BE2C (cell line): ENCODE measurements around the gene PDGFC.

Source experiments
- DNase-seq: peaks from one replicate; pipeline ENCODE4 v3.0.0-alpha.2; 2020
- H3K27me3 ChIP-seq: fragments of 250-450 bp; sonication (Bioruptor Pico); 2 replicates; pipeline ENCODE4 v1.5.1; 2020; ENCODE audit warnings: mild to moderate bottlenecking
- H3K36me3 ChIP-seq: fragments of 250-450 bp; sonication (Bioruptor Pico); 2 replicates; pipeline ENCODE4 v1.5.1; 2020; ENCODE audit warnings: mild to moderate bottlenecking
- H3K4me1 ChIP-seq: fragments of 250-450 bp; sonication (Bioruptor Pico); 2 replicates; pipeline ENCODE4 v1.5.1; 2020
- H3K4me3 ChIP-seq: 2 replicates; pipeline ENCODE4 v1.5.1; 2011; ENCODE audit warnings: low read depth, low read length
- H3K9me3 ChIP-seq: fragments of 250-450 bp; sonication (Bioruptor Pico); 2 replicates; pipeline ENCODE4 v1.5.1; 2020
- CTCF ChIP-seq: IDR thresholded peaks from 2 replicates; pipeline ENCODE4 v1.5.1; 2012; ENCODE audit warnings: mild to moderate bottlenecking, low read depth, low read length

PDGFC gene

GRCh38 chr4:156805696-156806095 lies 165.9 kb downstream of the PDGFC start:
- Histone ChIP-seq H3K4me1 (no peaks in the 10 kb centered on the region), H3K36me3 (no peaks in the 10 kb centered on the region), H3K9me3 (no peaks in the 10 kb centered on the region), H3K4me3 (no peak overlapping the region), H3K27me3 (no peaks in the 10 kb centered on the region)
- DNase-seq: no peak
- TF ChIP-seq CTCF: no peak

- no peak for DNase-seq
- no peak overlapping the region for H3K4me3 ChIP-seq
- no peak for TF ChIP-seq CTCF
- no peaks in the 10 kb centered on the region for H3K9me3 ChIP-seq
- no peaks in the 10 kb centered on the region for H3K27me3 ChIP-seq
- no peaks in the 10 kb centered on the region for H3K4me1 ChIP-seq
- no peaks in the 10 kb centered on the region for H3K36me3 ChIP-seq
These were observed 168.5 kb downstream of the PDGFC start for GRCh38 chr4:156803056-156803455.

GRCh38 chr4:156800463-156800862 lies 171.1 kb downstream of the PDGFC start:
- Histone ChIP-seq H3K27me3 (no peaks in the 10 kb centered on the region), H3K9me3 (no peaks in the 10 kb centered on the region), H3K36me3 (no peaks in the 10 kb centered on the region), H3K4me1 (no peaks in the 10 kb centered on the region), H3K4me3 (no peak overlapping the region)
- no peak for TF ChIP-seq CTCF
- no peak for DNase-seq

GRCh38 chr4:156799121-156799589 lies 172.4 kb downstream of the PDGFC start:
- H3K36me3 ChIP-seq: no peaks in the 10 kb centered on the region
- H3K27me3 ChIP-seq: no peaks in the 10 kb centered on the region
- no peak for TF ChIP-seq CTCF
- no peak overlapping the region for H3K4me3 ChIP-seq
- H3K4me1 ChIP-seq: no peaks in the 10 kb centered on the region
- no peak for DNase-seq
- H3K9me3 ChIP-seq: no peaks in the 10 kb centered on the region

GRCh38 chr4:156798438-156798837 lies 173.2 kb downstream of the PDGFC start:
- TF ChIP-seq CTCF: no peak
- H3K4me3 ChIP-seq: no peak overlapping the region
- H3K9me3 ChIP-seq: no peaks in the 10 kb centered on the region
- no peaks in the 10 kb centered on the region for H3K4me1 ChIP-seq
- no peak for DNase-seq
- H3K27me3 ChIP-seq: no peaks in the 10 kb centered on the region
- no peaks in the 10 kb centered on the region for H3K36me3 ChIP-seq

- DNase-seq: no peak
- H3K36me3 ChIP-seq: no peaks in the 10 kb centered on the region
- H3K9me3 ChIP-seq: no peaks in the 10 kb centered on the region
- TF ChIP-seq CTCF: no peak
- H3K4me1 ChIP-seq: no peaks in the 10 kb centered on the region
- no peak overlapping the region for H3K4me3 ChIP-seq
- no peaks in the 10 kb centered on the region for H3K27me3 ChIP-seq
These were observed 174.4 kb downstream of the PDGFC start for GRCh38 chr4:156797206-156797605.
